NB4 (cell line): Measurements from ENCODE around the gene PKD2L1.
A peak's percentile ranks its signal among the peaks of the same experiment; 100 is the strongest.
"Not testable (repeated sequence)": the region's sequence is repeated elsewhere in the genome, so short reads cannot be mapped to it uniquely, and the experiment has no call there.

Experiments used
- DNase-seq: peaks from one replicate; pipeline ENCODE4 v3.0.0; 2010; ENCODE audit warnings: low read depth
- H3K4me3 ChIP-seq: one replicate; pipeline ENCODE4 v1.5.1; 2011; ENCODE audit warnings: mild to moderate bottlenecking, low read depth, low read length, moderate library complexity
- MYC ChIP-seq: IDR thresholded peaks from 2 replicates; pipeline ENCODE4 v1.6.1; 2011; ENCODE audit warnings: low read depth, low read length
- POLR2A ChIP-seq: IDR thresholded peaks from 2 replicates; pipeline ENCODE4 v1.6.1; 2011; ENCODE audit warnings: mild to moderate bottlenecking; ENCODE audit not compliant: insufficient read length; ENCODE audit errors: extremely low read depth
- TF ChIP-seq, protein P1 (sequence below): IDR thresholded peaks from 2 replicates; pipeline ENCODE4 v1.6.1; 2011; ENCODE audit warnings: low read depth, low read length
- TF ChIP-seq, protein P2 (sequence below): IDR thresholded peaks from one replicate; pipeline ENCODE4 v1.5.1; 2012; ENCODE audit warnings: low read depth, low read length

The PKD2L1 gene

DNA sequence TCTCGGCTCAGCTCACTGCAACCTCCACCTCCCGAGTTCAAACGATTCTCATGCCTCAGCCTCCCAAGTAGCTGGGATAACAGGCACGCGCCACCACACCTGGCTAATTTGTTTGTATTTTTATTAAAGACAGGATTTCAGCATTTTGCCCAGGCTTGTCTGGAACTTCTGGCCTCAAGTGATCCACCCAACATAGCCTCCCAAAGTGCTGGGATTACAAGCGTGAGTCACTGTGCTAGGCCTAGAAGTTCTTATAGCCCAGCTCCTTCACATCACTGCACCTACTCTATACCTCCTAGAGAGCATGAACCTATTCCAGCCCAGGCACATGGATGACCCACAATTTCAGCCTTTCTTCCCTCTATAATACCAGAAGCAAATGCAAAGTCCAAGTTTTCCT is 42.3 kb downstream of the PKD2L1 start:
- no peak overlapping the region for H3K4me3 ChIP-seq
- no peak for DNase-seq
- TF ChIP-seq POLR2A, result no peak
- TF ChIP-seq MYC, result no peak
- TF ChIP-seq, protein P1, sequence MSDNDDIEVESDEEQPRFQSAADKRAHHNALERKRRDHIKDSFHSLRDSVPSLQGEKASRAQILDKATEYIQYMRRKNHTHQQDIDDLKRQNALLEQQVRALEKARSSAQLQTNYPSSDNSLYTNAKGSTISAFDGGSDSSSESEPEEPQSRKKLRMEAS, result no peak
- TF ChIP-seq, protein P2, sequence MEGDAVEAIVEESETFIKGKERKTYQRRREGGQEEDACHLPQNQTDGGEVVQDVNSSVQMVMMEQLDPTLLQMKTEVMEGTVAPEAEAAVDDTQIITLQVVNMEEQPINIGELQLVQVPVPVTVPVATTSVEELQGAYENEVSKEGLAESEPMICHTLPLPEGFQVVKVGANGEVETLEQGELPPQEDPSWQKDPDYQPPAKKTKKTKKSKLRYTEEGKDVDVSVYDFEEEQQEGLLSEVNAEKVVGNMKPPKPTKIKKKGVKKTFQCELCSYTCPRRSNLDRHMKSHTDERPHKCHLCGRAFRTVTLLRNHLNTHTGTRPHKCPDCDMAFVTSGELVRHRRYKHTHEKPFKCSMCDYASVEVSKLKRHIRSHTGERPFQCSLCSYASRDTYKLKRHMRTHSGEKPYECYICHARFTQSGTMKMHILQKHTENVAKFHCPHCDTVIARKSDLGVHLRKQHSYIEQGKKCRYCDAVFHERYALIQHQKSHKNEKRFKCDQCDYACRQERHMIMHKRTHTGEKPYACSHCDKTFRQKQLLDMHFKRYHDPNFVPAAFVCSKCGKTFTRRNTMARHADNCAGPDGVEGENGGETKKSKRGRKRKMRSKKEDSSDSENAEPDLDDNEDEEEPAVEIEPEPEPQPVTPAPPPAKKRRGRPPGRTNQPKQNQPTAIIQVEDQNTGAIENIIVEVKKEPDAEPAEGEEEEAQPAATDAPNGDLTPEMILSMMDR, result no peak

DNA sequence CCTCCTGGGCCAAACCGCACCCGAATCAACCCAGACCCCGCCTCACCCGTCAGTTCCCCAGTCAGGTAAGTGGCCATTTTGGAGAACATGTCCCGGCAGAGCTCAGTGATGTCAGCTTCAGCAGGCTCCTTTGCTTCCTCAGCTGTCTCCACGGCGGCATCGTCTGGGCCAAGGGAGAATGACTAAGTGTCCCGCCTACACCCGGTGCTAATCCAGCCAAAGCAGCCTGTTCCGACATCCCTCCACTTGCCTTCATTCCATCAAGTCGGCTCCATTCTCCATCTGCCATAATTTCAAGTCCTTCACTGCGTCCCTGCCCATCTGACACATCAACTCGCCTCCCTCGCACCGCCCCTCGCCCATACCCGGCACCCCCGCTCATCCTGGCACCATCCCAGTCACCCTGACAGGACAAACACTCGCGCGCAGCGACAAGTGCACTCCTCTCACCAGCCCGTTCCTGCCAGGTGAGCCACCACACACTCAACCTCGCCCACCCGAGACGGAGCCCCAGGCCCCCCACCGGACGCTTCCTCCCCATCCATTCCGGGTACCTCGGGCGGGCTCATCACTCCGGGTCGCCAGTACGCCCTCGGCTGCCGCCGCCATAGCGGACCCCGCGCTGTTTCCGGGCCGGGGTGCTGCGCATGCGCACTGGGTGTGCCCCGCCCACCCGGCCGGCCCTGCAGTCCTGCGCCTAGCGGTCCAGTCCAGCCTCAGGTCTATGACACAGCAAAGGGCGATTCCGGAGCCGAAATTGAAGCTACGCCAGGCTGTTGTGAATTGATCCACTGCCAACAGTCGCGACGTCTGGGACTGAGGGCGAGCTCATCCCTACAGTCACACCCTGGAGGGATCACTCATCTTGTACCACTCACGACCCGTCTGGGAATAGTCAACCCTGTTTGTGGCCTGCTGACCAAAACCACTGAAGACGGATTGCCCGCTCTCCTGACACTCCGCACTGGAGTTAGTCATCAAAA is 43.7 kb downstream of the PKD2L1 start, which contains the start of gene BLOC1S2:
TSS of gene BLOC1S2 (minus strand) at position 630 of the 983 bp plus-strand sequence. CDS start at position 609, 21 bp downstream.
- DNase-seq, result peak; percentile 88
- TF ChIP-seq POLR2A, result peak; percentile 93
- TF ChIP-seq, protein P2, result no peak
- TF ChIP-seq, protein P1, result peak; percentile 60
- peak; percentile 61 for TF ChIP-seq MYC
- H3K4me3 ChIP-seq, result peak within 1 kb of the TSS; percentile 94

DNA sequence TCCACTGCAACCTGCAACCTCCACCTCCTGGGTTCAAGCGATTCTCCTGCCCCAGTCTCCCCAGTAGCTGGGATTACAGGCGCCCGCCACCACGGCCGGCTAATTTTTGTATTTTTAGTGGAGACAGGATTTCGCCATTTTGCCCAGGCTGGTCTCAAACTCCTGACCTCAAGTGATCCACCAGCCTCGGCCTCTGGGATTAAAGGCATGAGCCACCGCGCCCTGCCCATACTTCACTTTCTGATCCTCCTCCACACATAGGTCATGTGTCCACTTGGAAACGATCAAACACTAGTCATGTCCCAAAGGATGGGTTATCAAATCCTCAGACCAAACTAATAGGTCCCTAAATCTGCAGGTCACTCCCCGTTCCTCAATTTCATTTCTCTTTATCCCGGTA is 44.7 kb downstream of the PKD2L1 start:
- H3K4me3 ChIP-seq, result peak overlapping the region; percentile 94
- DNase-seq, result not testable (repeated sequence)

DNA sequence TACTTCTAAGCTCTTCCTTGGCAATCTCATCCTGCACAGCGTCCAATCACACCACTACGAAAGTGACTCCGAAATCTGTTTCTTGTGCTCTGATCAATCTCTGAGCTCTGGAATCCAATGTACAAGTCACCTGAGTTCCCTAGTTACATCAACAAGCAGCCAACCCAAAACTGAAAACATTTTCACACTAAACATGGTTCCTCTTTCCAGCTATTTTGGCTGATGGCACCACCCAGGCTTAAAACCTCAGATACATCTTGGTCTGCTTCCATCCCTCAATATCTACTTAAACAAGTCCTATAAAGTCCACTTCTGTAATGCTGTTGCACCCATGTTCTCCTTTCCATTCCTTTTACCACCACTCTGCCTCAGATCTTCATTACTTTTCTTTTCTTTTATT is 47.1 kb downstream of the PKD2L1 start:
- DNase-seq, result no peak
- TF ChIP-seq MYC (no peak), POLR2A (no peak)
- TF ChIP-seq, protein P1, result no peak
- TF ChIP-seq, protein P2, result no peak

DNA sequence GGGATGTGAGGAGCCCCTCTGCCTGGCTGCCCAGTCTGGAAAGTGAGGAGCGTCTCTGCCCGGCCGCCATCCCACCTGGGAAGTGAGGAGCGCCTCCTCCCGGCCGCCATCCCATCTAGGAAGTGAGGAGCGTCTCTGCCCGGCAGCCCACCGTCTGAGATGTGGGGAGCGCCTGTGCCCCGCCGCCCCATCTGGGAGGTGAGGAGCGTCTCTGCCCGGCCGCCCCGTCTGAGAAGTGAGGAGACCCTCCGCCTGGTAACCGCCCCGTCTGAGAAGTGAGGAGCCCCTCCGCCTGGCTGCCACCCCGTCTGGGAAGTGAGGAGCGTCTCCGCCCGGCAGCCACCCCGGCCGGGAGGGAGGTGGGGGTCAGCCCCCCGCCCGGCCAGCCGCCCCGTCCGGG is 53.1 kb downstream of the PKD2L1 start:
- DNase-seq, H3K4me3 ChIP-seq: not testable (repeated sequence)

More for the DNA sequence above, 47.1 kb downstream of the PKD2L1 start:
- no peak overlapping the region for H3K4me3 ChIP-seq

DNA sequence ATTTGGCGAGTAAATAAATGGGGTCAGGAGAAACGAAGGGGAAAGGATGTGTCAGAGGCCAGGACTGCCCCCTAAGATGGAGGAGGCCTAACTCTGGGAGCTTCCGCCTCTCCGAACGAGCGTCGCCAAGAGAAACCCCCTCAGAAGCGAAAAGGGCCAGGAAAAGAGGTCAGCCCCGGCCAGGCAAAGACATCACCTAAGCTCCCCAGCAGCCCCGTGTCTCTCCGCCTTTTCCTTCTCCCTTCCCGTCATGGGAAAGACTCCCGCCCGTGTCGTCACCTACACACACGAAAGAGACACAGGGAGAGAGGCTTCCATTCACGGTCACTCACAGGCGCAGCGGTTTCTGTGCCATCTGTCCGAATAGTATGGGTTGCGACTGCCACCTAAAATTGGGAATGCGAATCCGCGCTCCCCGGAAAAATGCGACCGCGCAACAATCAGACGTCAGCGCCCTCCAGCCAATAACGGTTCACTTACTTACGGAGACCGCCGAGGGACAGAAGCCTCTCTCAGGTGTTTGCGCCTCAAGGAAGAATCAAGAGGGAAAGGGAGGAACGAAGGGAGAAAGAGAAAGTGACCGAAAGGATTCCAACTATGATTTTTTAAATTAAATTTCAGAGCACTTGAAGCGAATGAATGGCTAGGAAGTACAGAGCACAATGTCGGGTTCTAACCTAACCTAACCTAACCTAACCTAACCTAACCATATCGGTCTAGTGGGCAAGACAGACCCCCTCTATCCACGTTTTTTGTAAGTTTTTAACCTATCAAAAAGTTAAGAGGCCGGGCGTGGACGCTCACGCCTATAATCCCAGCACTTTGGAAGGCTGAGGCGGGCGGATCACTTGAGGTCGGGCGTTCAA is 62.6 kb downstream of the PKD2L1 start, which contains the start of gene CWF19L1:
TSS of gene CWF19L1 (minus strand) at position 400 of the 866 bp plus-strand sequence. CDS start at position 355, 45 bp downstream.
- peak within 1 kb of the TSS; percentile 100 for H3K4me3 ChIP-seq
- peak; percentile 90 for DNase-seq
- TF ChIP-seq POLR2A (peak; percentile 43), MYC (peak; percentile 49; the same call in 1 of the 2 replicates)
- TF ChIP-seq, protein P1, result no peak; the same call in 1 of the 2 replicates
- TF ChIP-seq, protein P2, result no peak
